ENCODE measurements around the gene ZNF217.
"Not testable (repeated sequence)": the region's sequence is repeated elsewhere in the genome, so short reads cannot be mapped to it uniquely, and the experiment has no call there.

ZNF217 gene

GRCh38 chr20:53562104-53562764 lies 31.4 kb downstream of the ZNF217 start:
- DNase-seq = not testable (repeated sequence)

GRCh38 chr20:53561505-53561904 lies 32.1 kb downstream of the ZNF217 start:
- no peak for DNase-seq

- DNase-seq = no peak
Observed at GRCh38 chr20:53559816-53560215, 33.8 kb downstream of the ZNF217 start.

- no peak for DNase-seq
Observed at GRCh38 chr20:53557130-53557529, 36.5 kb downstream of the ZNF217 start.

- DNase-seq = no peak
Observed at GRCh38 chr20:53556267-53556897, 37.3 kb downstream of the ZNF217 start.

- no peak for DNase-seq
Observed at GRCh38 chr20:53555816-53556215, 37.8 kb downstream of the ZNF217 start.

- no peak for DNase-seq
Observed at GRCh38 chr20:53555081-53555480, 38.6 kb downstream of the ZNF217 start.

GRCh38 chr20:53552572-53552893 lies 41.1 kb downstream of the ZNF217 start:
- DNase-seq = not testable (repeated sequence)

- not testable (repeated sequence) for DNase-seq
Observed at GRCh38 chr20:53551719-53552571, 41.7 kb downstream of the ZNF217 start.

GRCh38 chr20:53550280-53551187 lies 43.1 kb downstream of the ZNF217 start:
- no peak for DNase-seq

- no peak for DNase-seq
Observed at GRCh38 chr20:53547664-53548239, 45.9 kb downstream of the ZNF217 start.

- DNase-seq = no peak
Observed at GRCh38 chr20:53539516-53539915, 54.1 kb downstream of the ZNF217 start.

GRCh38 chr20:53536382-53536781 lies 57.3 kb downstream of the ZNF217 start:
- DNase-seq = not testable (repeated sequence)

GRCh38 chr20:53535878-53536277 lies 57.8 kb downstream of the ZNF217 start:
- no peak for DNase-seq

- DNase-seq = no peak
Observed at GRCh38 chr20:53534037-53534436, 59.6 kb downstream of the ZNF217 start.

GRCh38 chr20:53533500-53533899 lies 60.1 kb downstream of the ZNF217 start:
- DNase-seq = no peak

GRCh38 chr20:53532654-53533312 lies 60.9 kb downstream of the ZNF217 start:
- DNase-seq = not testable (repeated sequence)

GRCh38 chr20:53530440-53530839 lies 63.2 kb downstream of the ZNF217 start:
- no peak for DNase-seq

- no peak for DNase-seq
Observed at GRCh38 chr20:53529658-53530057, 64.0 kb downstream of the ZNF217 start.

GRCh38 chr20:53527196-53527595 lies 66.4 kb downstream of the ZNF217 start:
- DNase-seq = no peak

- no peak for DNase-seq
Observed at GRCh38 chr20:53524589-53525312, 68.9 kb downstream of the ZNF217 start.

All from NCI-H510A (cell line).